ENCODE data around the gene MRPS10. TPM values are rescaled to one million over a fixed set of nuclear protein-coding genes. Genes with fewer than 3 reads are reported as not detected.

MRPS10 gene
- total and polyA plus RNA-seq, 2 donors (not counting 1 experiment from before 2014, with no cell fraction given) = 10.5 to 26.4 TPM

DNA sequence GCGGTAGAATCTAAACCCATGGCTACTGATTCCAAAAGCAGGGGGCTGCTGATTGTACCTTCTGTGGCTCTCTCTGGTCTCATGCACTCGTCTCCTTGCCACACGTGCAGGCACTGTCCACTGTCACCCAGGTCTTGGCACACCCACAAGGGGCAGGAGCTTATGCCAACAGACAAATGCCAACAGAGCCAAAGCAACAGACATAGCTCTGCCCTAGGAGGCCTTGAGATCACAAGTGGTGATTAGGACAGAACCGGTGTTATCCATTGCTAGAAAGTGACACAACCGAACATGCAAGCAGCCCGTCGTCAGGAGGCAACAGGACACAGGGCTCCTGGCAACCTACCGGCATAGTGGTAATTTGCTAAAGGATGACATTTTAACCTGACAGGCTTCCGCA, 36.8 kb upstream of the MRPS10 start:
- intact Hi-C loops (cut with micrococcal nuclease) = no loop called here
- H4K20me1 ChIP-seq (ENCODE audit: control insufficient read depth, insufficient read depth, low read length, poor library complexity, severe bottlenecking) = no peaks in the 10 kb centered on the region
- no peak for TF ChIP-seq EZH2 (IDR thresholded peaks at IDR 0.05; ENCODE audit: borderline replicate concordance, insufficient read depth, low read depth, low read length, poor library complexity, severe bottlenecking)
- TF ChIP-seq CTCF (IDR thresholded peaks at IDR 0.05) = no peak
- no peaks in the 10 kb centered on the region for H3K4me1 Mint-ChIP-seq
- ChIA-PET CTCF (no interaction called here), POLR2A (no interaction called here)
- H3K27ac ChIP-seq (ENCODE audit: low read length in 2 of 2) = no peak overlapping the region
- H3K4me3 Mint-ChIP-seq = no peak overlapping the region
- H3K27ac Mint-ChIP-seq = no peak overlapping the region
- H3K27me3 Mint-ChIP-seq = no peaks in the 10 kb centered on the region
- H2AFZ ChIP-seq (ENCODE audit: insufficient read depth, low read depth, low read length, poor library complexity, severe bottlenecking) = no peak overlapping the region
- 98% methylated on average over 9 of the region's 9 CpGs for WGBS (ENCODE audit: insufficient coverage)
- H3K9me3 Mint-ChIP-seq (ENCODE audit: insufficient read depth) = no peaks in the 10 kb centered on the region
- no peaks in the 10 kb centered on the region for H3K4me1 ChIP-seq (ENCODE audit: control insufficient read depth in 2 of 2, insufficient read depth in 2 of 2, low read length in 2 of 2)
- ATAC-seq (ENCODE audit: low read depth) (no peak), DNase-seq (no peak)
- H3K4me2 ChIP-seq (replicated peaks; ENCODE audit: low read depth, low read length, poor library complexity, severe bottlenecking) = no peak overlapping the region
- H3K9me3 ChIP-seq (ENCODE audit: control extremely low read depth in 1 of 3, control insufficient read depth in 2 of 3, insufficient read depth in 1 of 3, low read length in 2 of 3) = no peaks in the 10 kb centered on the region
- H3K36me3 ChIP-seq (replicated peaks in 1 of 2; ENCODE audit: control extremely low read depth in 1 of 2, control insufficient read depth in 1 of 2, extremely low read depth in 1 of 2, insufficient read depth in 2 of 2, low read length in 1 of 2) = no peaks in the 10 kb centered on the region
- no peaks in the 10 kb centered on the region for H3K79me2 ChIP-seq (ENCODE audit: control insufficient read depth, insufficient read depth, low read length)
- H3K27me3 ChIP-seq (replicated peaks in 1 of 4; ENCODE audit: control extremely low read depth in 1 of 4, control insufficient read depth in 3 of 4, insufficient read depth in 4 of 4, low read length in 3 of 4) = no peaks in the 10 kb centered on the region
- no peak overlapping the region for H3K4me3 ChIP-seq (ENCODE audit: control extremely low read depth in 1 of 5, extremely low read depth in 1 of 5, insufficient read depth in 1 of 5, low read depth in 2 of 5, low read length in 4 of 5)
- H3K9ac ChIP-seq (ENCODE audit: low read length) = no peak overlapping the region

GRCh38 chr6:42251911-42252637, 34.4 kb upstream of the MRPS10 start:
- Histone ChIP-seq H2AFZ (ENCODE audit: insufficient read depth, low read depth, low read length, poor library complexity, severe bottlenecking) (no peak overlapping the region), H4K20me1 (ENCODE audit: control insufficient read depth, insufficient read depth, low read length, poor library complexity, severe bottlenecking) (no peaks in the 10 kb centered on the region), H3K27me3 (replicated peaks in 1 of 4; ENCODE audit: control extremely low read depth in 1 of 4, control insufficient read depth in 3 of 4, insufficient read depth in 4 of 4, low read length in 3 of 4) (no peaks in the 10 kb centered on the region), H3K4me3 (ENCODE audit: control extremely low read depth in 1 of 5, extremely low read depth in 1 of 5, insufficient read depth in 1 of 5, low read depth in 2 of 5, low read length in 4 of 5) (no peak overlapping the region), H3K4me2 (replicated peaks; ENCODE audit: low read depth, low read length, poor library complexity, severe bottlenecking) (no peak overlapping the region), H3K36me3 (replicated peaks in 1 of 2; ENCODE audit: control extremely low read depth in 1 of 2, control insufficient read depth in 1 of 2, extremely low read depth in 1 of 2, insufficient read depth in 2 of 2, low read length in 1 of 2) (no peaks in the 10 kb centered on the region), H3K79me2 (ENCODE audit: control insufficient read depth, insufficient read depth, low read length) (no peaks in the 10 kb centered on the region), H3K27ac (ENCODE audit: low read length in 2 of 2) (no peak overlapping the region), H3K9ac (ENCODE audit: low read length) (no peak overlapping the region), H3K9me3 (ENCODE audit: control extremely low read depth in 1 of 3, control insufficient read depth in 2 of 3, insufficient read depth in 1 of 3, low read length in 2 of 3) (no peaks in the 10 kb centered on the region), H3K4me1 (ENCODE audit: control insufficient read depth in 2 of 2, insufficient read depth in 2 of 2, low read length in 2 of 2) (no peaks in the 10 kb centered on the region)
- no peak for DNase-seq
- ChIA-PET CTCF (no interaction called here), POLR2A (no interaction called here)
- no peak for ATAC-seq (ENCODE audit: low read depth)
- 70% methylated on average over 3 of the region's 9 CpGs for WGBS (ENCODE audit: insufficient coverage)
- Mint-ChIP-seq H3K27me3 (no peaks in the 10 kb centered on the region), H3K9me3 (ENCODE audit: insufficient read depth) (no peaks in the 10 kb centered on the region), H3K27ac (no peak overlapping the region), H3K4me1 (no peaks in the 10 kb centered on the region), H3K4me3 (no peak overlapping the region)
- intact Hi-C loops (cut with micrococcal nuclease) = no loop called here
- TF ChIP-seq CTCF (IDR thresholded peaks at IDR 0.05) (no peak), EZH2 (IDR thresholded peaks at IDR 0.05; ENCODE audit: borderline replicate concordance, insufficient read depth, low read depth, low read length, poor library complexity, severe bottlenecking) (no peak)
